Putamen (tissue), 1 donor: ENCODE results near the gene NDEL1.

Source experiments
- DNase-seq: peaks from one replicate; pipeline ENCODE4 v3.0.0-alpha.2; 2016; ENCODE audit warnings: low spot score

Gene NDEL1

DNA sequence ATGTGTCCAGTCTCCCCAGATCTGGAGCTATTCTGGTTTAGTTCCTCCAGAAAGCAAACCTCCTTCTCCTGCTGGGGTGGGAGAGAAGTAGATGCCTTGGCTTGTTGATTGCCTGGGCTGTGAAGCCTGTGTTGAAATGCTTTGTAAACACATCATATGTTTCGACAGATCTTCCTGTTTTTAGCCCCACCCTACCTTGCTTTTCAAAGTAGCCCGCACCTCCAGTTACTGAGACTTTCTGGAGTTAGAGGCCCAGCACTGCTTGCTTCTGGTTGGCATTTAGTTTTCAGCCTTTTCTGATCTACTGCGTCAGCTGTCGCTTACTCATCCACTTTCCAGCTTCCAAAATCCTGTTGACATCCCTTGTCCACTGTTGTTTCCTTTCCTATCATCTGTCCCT is 17.9 kb upstream of the NDEL1 start:
- no peak for DNase-seq

DNA sequence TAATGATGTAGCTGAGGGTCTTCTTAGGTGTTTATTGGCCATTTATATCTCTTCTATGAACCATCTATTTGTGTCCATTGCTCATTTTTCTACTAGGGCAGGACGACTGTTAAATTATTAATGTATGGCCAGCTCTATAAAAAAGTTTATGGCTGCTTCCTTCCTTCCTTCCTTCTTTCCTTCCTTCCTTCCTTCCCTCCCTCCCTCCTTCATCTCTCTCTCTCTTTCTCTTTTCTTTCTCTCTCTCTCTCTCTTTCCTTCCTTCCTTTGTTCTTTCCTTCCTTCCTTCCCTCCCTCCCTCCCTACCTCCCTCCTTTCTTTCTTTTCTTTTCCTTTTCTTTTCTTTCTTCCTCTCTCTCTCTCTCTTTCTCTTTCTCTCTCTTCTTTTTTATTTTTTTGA is 17.2 kb upstream of the NDEL1 start:
- DNase-seq, result no peak

- no peak for DNase-seq
Observed at GRCh38 chr17:8419305-8419704, 16.4 kb upstream of the NDEL1 start.

DNA sequence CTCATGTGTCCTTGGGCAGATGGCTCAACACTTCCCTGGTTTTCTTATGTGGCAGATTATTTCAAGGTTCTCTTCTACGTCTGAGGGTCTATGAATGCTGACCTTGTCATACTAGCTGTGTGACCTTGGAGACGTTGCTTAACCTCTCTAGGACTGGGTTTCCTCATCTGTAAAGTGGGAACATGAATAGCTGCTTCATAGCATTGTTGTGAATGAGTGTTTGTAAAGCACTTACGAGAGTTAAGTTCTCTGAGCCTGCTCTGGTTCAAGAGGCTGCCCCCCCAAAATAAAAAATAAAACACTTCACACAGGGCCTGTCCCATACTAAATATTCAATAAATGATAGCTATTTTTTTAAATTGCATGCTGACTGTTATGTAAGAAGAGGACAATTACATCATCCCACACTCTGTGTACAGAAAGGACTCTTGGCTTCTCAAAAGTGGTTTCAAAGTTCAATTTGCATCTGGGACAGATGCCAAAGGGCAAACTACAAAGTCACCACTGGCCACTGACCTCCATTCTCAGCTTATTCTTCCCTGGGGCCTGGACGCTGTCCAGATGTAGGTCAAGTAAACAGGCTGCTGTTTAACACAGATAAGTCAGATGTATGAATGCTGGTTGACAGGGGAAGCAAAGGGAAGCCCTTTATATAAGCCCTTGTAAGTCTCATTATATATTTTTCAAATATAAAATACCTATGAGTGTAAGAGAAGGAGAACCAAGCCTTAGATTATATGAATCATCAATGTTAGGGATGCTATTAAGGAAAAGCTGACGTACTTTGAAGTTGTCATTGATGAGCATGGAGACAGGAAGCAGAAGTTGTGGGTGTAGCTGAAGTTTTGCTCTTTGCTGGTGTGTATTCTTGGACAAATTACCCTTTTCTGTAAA is 15.4 kb upstream of the NDEL1 start:
- peak; percentile 58 for DNase-seq

DNA sequence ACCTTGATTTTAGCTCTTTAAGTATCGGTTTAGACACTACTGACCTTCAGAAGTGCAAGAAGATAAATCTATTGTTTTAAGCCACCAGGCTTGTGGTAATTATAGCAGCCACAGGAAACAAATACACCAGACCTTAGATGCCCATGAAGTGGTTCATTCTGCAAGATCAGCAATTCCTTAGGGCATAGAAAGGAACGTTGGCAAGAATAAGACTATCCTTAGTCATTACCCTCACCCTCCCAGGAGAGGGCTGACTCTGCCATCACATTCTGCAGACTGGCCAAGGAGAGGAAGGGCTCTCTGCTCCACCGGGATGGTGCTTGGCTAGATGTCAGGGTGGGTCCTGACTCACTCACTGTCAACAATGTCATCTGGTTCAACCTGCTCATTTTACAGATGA is 14.1 kb upstream of the NDEL1 start:
- no peak for DNase-seq

DNA sequence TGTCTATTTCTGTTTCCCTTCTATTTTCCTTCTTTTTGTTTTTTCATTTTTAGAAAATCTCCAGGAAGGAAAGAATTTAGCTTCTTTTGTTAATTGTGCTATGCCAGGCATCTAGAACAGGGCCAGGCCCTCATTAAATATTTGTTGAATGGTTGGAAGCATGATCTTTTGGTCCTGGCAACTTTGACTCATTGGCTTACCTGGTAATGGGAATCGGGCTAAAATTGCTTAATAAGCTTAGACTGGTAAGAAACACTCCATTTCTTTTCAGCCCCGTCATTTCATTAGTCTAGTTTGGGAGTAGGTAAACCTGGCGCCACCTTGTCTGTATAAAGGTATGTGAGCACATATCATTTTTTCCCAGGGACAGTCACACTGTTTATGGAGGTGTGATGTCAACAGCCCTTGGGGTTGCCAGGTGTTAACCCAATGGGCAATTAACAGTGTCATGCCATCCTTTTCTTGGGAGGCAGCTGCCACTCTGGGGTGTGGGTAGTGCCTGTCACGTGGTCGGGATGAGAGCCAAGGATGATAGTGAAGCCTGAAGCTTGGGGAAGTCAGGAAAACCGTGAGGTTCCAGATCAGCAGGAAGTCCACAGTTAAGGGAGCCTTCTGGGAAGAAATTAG is 9.5 kb upstream of the NDEL1 start:
- DNase-seq, result no peak

DNA sequence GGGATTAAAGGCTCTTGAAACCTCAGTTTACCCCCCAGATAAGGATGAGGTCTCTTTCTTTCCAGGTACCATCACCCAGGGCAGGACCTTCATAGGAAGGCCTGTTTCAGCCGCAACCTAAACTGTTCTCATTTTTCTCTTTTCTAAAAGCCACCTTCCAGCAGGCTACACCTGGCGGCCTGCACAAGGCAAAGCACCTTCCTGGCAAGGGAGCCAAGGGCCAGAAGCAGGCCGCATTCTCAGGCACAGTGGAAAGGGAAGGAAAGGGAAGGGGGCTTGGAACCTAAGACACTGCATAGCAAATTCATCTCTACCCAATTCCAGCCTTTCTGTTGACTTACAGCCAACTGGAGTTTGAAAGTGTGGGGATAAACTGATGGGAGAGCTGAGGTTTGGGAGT is 8.9 kb upstream of the NDEL1 start:
- no peak for DNase-seq

- no peak for DNase-seq
Observed at GRCh38 chr17:8430966-8431365, 4.7 kb upstream of the NDEL1 start.

GRCh38 chr17:8436169-8436843 is 622 bp downstream of the NDEL1 start:
- peak; percentile 53 for DNase-seq

DNA sequence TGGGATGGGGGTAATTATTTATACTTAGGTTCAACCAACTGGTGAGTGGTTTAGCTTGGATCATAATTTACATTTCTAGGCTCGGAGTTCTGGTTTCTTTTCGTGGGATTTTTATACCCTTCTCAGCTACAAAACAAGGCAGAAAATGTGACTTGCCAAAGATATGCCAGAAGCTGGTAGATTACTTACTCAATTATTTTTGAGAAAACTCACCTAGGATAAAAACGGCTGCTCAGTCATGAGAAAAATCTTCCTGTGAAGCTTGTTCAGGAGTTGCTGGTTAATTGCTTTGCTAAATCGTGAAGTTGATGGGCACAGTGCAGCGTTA is 1.1 kb downstream of the NDEL1 start:
- DNase-seq, result no peak

- DNase-seq, result no peak
Observed at GRCh38 chr17:8438441-8438840, 2.8 kb downstream of the NDEL1 start.

- DNase-seq, result no peak
Observed at GRCh38 chr17:8439681-8440080, 4.0 kb downstream of the NDEL1 start.

DNA sequence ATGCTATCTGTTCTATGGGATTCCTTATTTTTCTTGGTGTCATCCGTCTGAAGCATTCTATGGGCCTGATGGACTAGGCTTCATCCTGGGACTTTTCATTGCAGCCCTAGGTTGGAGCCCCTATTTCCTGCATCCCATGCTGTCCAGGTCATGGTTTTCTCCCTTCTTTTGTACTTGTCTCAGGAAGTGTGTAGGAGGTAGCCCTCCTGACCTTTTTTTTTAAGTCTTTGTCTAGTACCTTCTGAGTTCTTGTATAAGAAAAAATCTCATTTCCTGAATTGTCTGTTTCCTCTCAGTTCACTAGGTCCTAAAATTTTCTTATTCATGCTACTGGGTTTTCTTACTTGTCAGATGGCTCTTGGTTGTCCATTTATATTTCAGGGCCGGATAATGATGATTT is 6.0 kb downstream of the NDEL1 start:
- DNase-seq, result no peak

- no peak for DNase-seq
Observed at GRCh38 chr17:8442310-8442709, 6.6 kb downstream of the NDEL1 start.

DNA sequence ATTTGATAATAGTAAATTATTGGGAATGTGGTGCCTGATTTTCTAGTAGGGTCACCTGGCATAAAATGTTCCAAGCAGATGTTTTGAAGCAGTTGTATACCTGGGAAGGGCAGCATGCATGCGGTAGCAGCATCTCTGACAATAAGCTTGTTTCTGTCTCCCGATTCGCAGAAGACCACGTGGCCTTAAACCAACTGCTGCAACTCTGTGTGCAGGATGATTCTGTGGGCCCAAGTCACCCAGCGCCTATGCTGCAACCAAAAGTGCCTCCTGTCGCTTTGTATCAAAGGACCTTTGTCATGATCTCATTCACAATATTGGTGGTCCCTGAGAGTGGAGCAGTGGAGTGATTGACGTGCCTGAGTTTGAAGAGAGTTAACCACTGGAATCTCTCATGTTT is 8.1 kb downstream of the NDEL1 start:
- no peak for DNase-seq

DNA sequence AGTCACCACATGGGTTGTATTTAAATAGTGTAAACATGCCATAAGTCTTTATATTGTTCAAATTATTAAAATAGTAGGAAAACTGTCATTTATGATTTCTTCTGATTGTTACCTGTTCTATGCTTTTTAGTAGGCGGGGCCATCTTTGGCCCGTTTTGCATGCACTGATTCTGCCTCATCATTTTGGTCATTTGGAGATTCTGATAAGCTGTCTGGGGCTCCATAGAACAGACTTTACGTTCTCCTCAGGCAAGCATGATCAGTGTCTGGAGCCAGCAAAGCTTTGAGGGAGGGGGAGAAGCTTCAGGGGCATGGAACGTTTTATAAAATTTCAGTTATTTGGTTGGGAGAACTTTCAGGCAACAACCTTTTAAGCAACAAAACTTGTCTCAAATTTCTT is 8.8 kb downstream of the NDEL1 start:
- no peak for DNase-seq

- DNase-seq, result no peak
Observed at GRCh38 chr17:8445536-8445935, 9.9 kb downstream of the NDEL1 start.

- no peak for DNase-seq
Observed at GRCh38 chr17:8447799-8448198, 12.1 kb downstream of the NDEL1 start.

DNA sequence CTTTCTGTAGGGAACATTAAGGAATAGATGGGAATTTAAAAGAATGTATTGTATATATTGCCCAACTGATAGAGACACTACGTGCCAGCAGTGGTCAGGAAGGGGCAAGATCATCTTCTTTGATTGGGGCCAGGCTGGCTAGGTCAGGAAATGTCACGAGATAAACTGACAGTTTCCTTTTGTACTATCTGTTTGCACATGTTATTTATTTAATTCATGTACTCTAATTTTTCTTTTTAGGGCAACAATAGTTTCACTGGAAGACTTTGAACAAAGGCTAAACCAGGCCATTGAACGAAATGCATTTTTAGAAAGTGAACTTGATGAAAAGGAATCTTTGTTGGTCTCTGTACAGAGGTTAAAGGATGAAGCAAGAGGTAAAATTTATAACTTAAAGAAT is 12.6 kb downstream of the NDEL1 start:
- no peak for DNase-seq

DNA sequence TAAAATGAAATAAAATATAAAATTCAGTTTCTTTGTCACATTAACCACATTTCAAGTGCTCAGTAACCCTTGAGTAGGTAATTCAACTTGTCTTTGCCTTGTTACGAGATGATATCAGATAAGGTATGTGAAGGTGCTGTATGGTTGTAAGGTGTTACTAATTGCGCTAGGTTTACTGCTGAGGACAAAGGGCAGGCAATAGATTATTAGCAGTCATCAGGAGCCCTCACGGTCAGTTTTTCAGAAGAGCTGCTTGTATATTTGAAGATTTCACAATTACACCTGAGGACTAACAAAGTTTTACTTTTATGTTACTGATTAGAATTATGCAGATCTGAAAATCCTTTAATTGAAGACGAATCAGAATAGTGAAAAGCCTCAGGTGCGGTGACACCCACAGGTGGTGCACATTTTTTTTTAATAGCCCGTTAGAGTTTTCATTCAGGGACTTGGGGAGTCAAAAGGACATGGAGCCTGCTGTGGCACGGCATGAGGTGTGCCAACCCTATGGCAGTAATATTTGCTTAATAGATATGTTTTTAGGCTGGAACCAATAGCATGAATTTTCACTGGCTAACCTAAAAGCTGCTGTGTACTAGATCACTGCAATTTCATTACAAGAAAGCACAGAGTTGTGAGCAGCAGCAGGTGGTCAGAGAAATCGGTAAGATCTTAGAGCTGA is 16.4 kb downstream of the NDEL1 start:
- no peak for DNase-seq

- no peak for DNase-seq
Observed at GRCh38 chr17:8453326-8453725, 17.6 kb downstream of the NDEL1 start.

- DNase-seq, result no peak
Observed at GRCh38 chr17:8455665-8456209, 20.1 kb downstream of the NDEL1 start.
